ENCODE data around the gene QKI. TPM values are rescaled to one million over a fixed set of nuclear protein-coding genes. Genes with fewer than 3 reads are reported as not detected.

QKI gene
- total RNA-seq, 1 donor from 2014 or later, result 247 TPM

GRCh38 chr6:163408352-163408991 lies 6.0 kb upstream of the QKI start:
- Histone ChIP-seq H3K36me3 (no peaks in the 10 kb centered on the region), H3K4me1 (peaks cover 54% of the 10 kb centered on the region), H3K27me3 (ENCODE audit: low read depth) (no peaks in the 10 kb centered on the region), H3K27ac (no peak overlapping the region), H3K9me3 (no peaks in the 10 kb centered on the region), H3K4me3 (no peak overlapping the region)
- intact Hi-C loops (cut with DNase I), result no loop called here
- no peak for DNase-seq
- TF ChIP-seq CTCF (IDR thresholded peaks at IDR 0.05), result no peak
- ATAC-seq, result peak in 1 of 2 donors; percentile 20

- peaks cover 50% of the 10 kb centered on the region for H3K4me1 ChIP-seq
- no peaks in the 10 kb centered on the region for H3K27me3 ChIP-seq (ENCODE audit: low read depth)
- DNase-seq (no peak), ATAC-seq (no peak)
- TF ChIP-seq CTCF (IDR thresholded peaks at IDR 0.05), result no peak
- H3K9me3 ChIP-seq, result no peaks in the 10 kb centered on the region
- H3K4me3 ChIP-seq, result no peak overlapping the region
- H3K27ac ChIP-seq, result no peak overlapping the region
- intact Hi-C loops (cut with DNase I), result no loop called here
- no peaks in the 10 kb centered on the region for H3K36me3 ChIP-seq
Observed at GRCh38 chr6:163409712-163410111, 4.8 kb upstream of the QKI start.

GRCh38 chr6:163412341-163412740 lies 2.2 kb upstream of the QKI start:
- H3K27ac ChIP-seq, result peak overlapping the region; percentile 99
- no peak for DNase-seq
- ATAC-seq, result no peak
- peaks cover 24% of the 10 kb centered on the region for H3K4me1 ChIP-seq
- no peaks in the 10 kb centered on the region for H3K36me3 ChIP-seq
- no peaks in the 10 kb centered on the region for H3K27me3 ChIP-seq (ENCODE audit: low read depth)
- intact Hi-C loops (cut with DNase I), result no loop called here
- peak overlapping the region; percentile 75 for H3K4me3 ChIP-seq
- H3K9me3 ChIP-seq, result no peaks in the 10 kb centered on the region
- TF ChIP-seq CTCF (IDR thresholded peaks at IDR 0.05), result no peak

- Histone ChIP-seq H3K4me3 (peak overlapping the region; percentile 75), H3K36me3 (no peaks in the 10 kb centered on the region), H3K27me3 (ENCODE audit: low read depth) (no peaks in the 10 kb centered on the region), H3K4me1 (peaks cover 23% of the 10 kb centered on the region), H3K27ac (peak overlapping the region; percentile 99), H3K9me3 (no peaks in the 10 kb centered on the region)
- no peak for DNase-seq
- ATAC-seq, result no peak
- no peak for TF ChIP-seq CTCF (IDR thresholded peaks at IDR 0.05)
- intact Hi-C loops (cut with DNase I), result no loop called here
Observed at GRCh38 chr6:163412801-163413344, 1.6 kb upstream of the QKI start.

- Histone ChIP-seq H3K9me3 (no peaks in the 10 kb centered on the region), H3K27me3 (ENCODE audit: low read depth) (no peaks in the 10 kb centered on the region), H3K4me3 (peak overlapping the region; percentile 75), H3K4me1 (peaks cover 30% of the 10 kb centered on the region), H3K36me3 (no peaks in the 10 kb centered on the region), H3K27ac (peak overlapping the region; percentile 99)
- no peak for TF ChIP-seq CTCF (IDR thresholded peaks at IDR 0.05)
- intact Hi-C loops (cut with DNase I), result no loop called here
- peak; percentile 91 for DNase-seq
- peak; percentile 94 to 97 for ATAC-seq
Observed at GRCh38 chr6:163413345-163414116, 987 bp upstream of the QKI start.
